NCI-H2081 (cell line): ENCODE results near the gene ADAMTSL3.

Experiments used
- DNase-seq, 2 experiments: peaks; one replicate each; lab custom pipeline; 2025; lab: John Stamatoyannopoulos, UW

ADAMTSL3 gene

GRCh38 chr15:83873966-83874365 is 220.0 kb downstream of the ADAMTSL3 start:
- no peak for DNase-seq

GRCh38 chr15:83880529-83880928 is 226.6 kb downstream of the ADAMTSL3 start:
- DNase-seq, result no peak

- DNase-seq, result no peak
These were observed 227.2 kb downstream of the ADAMTSL3 start for GRCh38 chr15:83881156-83881555.

GRCh38 chr15:83886321-83886720 is 232.4 kb downstream of the ADAMTSL3 start:
- no peak for DNase-seq

GRCh38 chr15:83887404-83887803 is 233.5 kb downstream of the ADAMTSL3 start:
- no peak for DNase-seq

GRCh38 chr15:83887961-83888360 is 234.0 kb downstream of the ADAMTSL3 start:
- DNase-seq, result no peak

GRCh38 chr15:83889995-83890394 is 236.1 kb downstream of the ADAMTSL3 start:
- no peak for DNase-seq

- DNase-seq, result no peak
These were observed 236.7 kb downstream of the ADAMTSL3 start for GRCh38 chr15:83890587-83890986.

- DNase-seq, result no peak
These were observed 238.6 kb downstream of the ADAMTSL3 start for GRCh38 chr15:83892498-83892897.

- no peak for DNase-seq
These were observed 239.4 kb downstream of the ADAMTSL3 start for GRCh38 chr15:83893308-83893707.

GRCh38 chr15:83897037-83897436 is 243.1 kb downstream of the ADAMTSL3 start:
- no peak for DNase-seq

GRCh38 chr15:83898361-83898760 is 244.4 kb downstream of the ADAMTSL3 start:
- DNase-seq, result no peak

GRCh38 chr15:83899670-83900069 is 245.7 kb downstream of the ADAMTSL3 start:
- no peak for DNase-seq

GRCh38 chr15:83904107-83905040 is 250.5 kb downstream of the ADAMTSL3 start:
- no peak for DNase-seq

GRCh38 chr15:83905556-83906273 is 251.8 kb downstream of the ADAMTSL3 start:
- no peak for DNase-seq

GRCh38 chr15:83911345-83911744 is 257.4 kb downstream of the ADAMTSL3 start:
- DNase-seq, result no peak

GRCh38 chr15:83912343-83912742 is 258.4 kb downstream of the ADAMTSL3 start:
- no peak for DNase-seq

GRCh38 chr15:83913034-83913632 is 259.2 kb downstream of the ADAMTSL3 start:
- no peak for DNase-seq

- DNase-seq, result no peak
These were observed 261.0 kb downstream of the ADAMTSL3 start for GRCh38 chr15:83914906-83915305.

GRCh38 chr15:83917432-83917831 is 263.5 kb downstream of the ADAMTSL3 start:
- DNase-seq, result no peak

- no peak for DNase-seq
These were observed 264.1 kb downstream of the ADAMTSL3 start for GRCh38 chr15:83918011-83918410.

GRCh38 chr15:83919319-83919830 is 265.5 kb downstream of the ADAMTSL3 start:
- no peak for DNase-seq
